ENCODE data around the gene PKN3.

GRCh38 chr9:128696923-128697707 is 5.2 kb upstream of the PKN3 start:
- TF ChIP-seq CTCF (IDR thresholded peaks at IDR 0.05) = no peak
- no peak for TF ChIP-seq POLR2AphosphoS5 (IDR thresholded peaks at IDR 0.05)
- TF ChIP-seq POLR2A (IDR thresholded peaks at IDR 0.05) = no peak
